IPS DF 4.7 (cell line): ENCODE data around the gene OPRM1.
"Not testable (repeated sequence)": the region's sequence is repeated elsewhere in the genome, so short reads cannot be mapped to it uniquely, and the experiment has no call there.

Source experiments
- DNase-seq: peaks from one replicate; pipeline ENCODE4 v3.0.0-alpha.2; 2013; ENCODE audit warnings: low spot score; ENCODE audit errors: extremely low read depth

OPRM1 gene

DNA sequence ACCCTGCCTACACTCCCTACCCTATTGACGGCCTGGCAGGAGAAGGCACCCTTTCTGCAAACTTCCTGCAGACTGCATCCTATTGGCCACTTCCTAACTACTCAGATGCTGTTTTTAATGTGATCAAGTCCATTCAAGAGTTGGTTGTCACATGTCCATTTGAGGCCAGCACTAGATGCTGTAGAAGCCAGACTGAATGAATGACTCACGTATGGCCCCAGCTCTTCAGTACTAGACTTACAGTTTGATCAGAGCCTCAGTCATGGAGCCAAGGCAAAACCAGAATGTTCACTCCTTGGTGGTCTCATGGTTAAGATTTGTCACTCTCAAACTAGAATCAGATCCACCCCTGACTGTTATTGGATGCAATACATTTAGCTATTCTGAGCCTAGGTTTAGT is 101.7 kb downstream of the OPRM1 start:
- DNase-seq = no peak

DNA sequence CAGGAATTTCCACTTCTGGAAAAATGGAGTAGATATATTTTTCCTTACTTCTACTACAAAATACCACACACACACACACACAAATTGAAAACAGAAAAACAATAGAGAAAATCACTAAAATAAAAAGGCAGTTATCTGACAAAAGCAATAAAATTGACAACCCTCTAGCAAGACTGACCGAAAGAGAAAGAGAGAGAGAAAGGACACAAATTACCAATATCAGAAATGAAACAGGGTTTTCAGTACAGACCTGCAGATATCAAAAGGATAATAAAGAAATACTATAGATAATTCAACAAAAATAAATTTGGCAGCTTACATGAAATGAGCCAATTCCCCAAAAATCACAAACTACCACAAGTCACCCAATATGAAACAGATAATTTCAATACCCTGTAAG is 104.7 kb downstream of the OPRM1 start:
- DNase-seq = no peak

DNA sequence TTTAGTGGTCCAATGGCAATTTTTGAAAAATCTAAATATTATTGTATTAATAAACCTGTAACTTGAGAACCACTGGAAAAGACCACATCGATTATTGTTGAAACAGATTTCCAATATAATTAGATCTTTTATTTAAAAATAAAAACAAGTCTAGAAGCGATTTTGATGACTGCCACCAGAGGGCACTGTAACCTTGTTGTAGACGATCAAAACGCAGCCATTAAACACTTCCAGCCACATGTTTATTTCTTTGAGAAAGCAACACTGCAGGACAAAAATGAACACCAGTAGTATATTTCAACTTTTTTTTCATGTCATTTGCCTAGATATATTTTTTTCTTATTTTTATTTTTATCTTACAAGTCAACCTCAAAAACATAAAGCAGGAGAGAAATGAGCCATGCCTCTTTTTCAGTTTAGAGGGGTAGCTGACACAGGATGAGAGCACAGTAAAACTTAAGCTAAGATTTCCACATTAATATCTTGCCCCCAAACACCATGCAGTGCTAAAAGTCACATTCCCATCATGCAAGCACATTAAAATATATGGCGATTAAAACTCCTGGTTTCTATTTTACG is 115.4 kb downstream of the OPRM1 start:
- no peak for DNase-seq

DNA sequence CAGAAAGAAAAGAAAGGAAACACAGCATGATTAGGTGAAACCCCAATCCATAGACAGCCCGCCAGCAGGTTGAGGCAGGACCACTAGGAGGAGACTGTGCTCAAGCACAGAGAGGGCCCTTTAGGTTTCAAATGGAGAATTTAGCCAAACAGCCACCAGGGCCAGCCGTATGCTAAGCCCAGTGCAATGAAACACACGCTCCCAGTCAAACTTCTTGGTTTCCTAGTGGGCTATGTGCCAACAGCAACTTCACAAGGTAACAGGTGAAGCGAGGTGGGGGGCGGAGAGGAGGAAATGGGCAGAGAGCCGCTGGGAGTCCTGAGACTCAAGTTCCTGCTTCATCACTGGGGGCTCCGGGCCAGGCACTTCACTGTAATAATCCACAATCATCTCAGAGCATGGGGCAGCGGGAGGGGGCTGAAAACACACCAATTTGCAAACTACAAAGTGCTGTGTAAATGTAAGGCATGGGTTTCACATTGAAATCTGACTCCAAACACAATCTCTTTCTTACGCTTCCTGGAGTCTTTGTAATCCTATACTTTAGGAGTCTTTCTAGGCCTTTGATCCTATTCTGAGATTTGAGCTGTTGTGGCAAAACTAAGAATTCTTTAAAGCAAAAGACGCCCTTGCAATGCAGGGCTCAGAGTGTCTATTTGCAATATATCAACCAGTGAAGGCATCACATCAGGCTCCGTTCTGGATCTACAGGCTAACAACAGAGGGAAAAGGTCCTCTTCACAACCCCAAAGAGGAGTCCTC is 117.3 kb downstream of the OPRM1 start:
- no peak for DNase-seq

DNA sequence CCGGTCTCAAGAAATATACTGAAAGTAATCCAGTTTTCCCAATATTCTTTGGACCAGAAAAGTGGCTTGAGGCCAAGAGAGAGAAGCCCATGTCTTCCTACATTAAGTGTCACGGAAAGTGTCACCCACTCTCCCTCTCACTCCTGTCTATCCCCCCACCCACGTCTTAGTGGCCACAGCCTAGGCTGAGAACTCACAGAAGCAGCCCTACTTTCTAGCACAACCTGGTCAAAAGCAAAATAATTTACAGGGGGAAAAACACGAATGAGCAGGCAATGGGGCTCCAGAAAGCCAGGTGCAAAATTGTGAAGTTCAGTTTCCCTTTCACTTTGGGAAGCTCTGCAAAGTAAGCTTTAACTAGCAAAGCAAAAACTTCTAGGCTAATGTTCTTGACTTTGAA is 118.0 kb downstream of the OPRM1 start:
- no peak for DNase-seq

DNA sequence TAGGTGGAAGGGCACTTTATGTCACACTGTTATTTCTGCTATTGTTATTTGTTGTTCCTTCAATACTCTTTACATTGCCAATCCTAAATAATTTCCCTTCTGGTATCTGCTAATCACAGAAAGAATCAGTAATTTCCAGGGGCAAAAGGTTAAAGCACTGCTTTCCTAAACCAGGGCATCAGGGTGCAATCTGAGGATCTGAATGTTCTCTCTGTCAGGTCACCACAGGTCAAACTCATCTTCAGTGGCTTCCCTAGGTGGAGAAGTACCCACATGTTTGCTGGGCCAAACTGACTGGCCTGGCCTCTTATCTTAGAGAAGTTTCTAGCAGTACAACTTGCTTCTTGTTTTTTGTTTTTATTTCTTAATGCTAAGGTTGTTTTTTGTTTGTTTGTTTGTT is 118.7 kb downstream of the OPRM1 start:
- DNase-seq = no peak

DNA sequence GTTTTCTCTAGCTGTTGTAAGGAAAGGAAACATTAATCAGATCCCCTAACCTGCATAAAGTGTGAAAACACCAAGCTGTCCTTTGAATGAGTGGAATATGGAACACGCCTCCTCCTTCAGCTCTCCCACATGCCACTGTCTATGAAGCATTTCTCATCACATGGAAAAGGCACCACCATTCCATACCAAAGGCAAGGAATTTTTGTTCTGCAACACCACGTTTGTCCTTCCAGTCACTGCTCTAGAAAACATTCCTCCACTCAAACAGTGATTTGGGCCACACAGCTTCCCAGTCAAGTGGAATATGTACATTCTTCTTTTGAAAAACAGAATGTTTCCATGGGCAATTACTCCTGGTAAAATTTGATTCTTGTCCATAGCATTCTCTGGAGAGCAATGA is 120.1 kb downstream of the OPRM1 start:
- no peak for DNase-seq

DNA sequence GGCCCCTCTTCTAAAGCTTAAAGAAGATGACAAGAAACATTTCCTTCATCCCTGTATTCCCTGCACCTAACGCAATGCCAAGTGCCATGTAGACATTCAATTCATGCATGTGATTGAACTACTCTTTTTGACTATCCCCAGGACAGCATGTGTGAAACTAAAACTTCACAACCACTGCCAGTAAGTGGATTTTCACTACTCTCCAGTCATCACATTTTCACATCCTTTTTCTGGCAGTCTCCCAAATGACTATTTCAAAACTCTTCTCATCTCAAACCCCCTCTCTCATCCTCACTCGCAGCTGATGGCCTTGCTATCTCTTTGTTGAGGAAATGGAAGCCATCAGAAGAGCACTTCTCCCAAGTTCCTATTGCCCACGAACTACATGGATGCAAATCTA is 122.6 kb downstream of the OPRM1 start:
- no peak for DNase-seq

DNA sequence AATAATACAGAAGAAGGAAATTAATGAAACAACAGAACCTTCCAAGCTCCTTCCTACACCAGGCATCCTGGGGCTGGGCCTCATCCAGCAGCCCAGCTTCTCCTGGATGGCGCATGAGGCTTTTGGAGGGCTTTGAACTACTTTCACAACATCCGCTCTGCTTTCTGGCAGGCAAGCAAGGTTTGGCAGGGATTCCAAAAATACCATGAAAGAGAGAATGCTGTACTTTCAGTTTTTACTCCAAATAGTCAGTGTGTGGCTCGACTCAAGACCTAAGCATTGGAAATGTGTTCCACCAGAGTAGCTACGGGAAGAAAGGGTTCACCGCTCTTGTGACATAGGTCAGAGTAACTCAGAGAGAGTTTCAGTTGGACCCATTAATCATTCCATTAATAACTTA is 125.4 kb downstream of the OPRM1 start:
- no peak for DNase-seq

DNA sequence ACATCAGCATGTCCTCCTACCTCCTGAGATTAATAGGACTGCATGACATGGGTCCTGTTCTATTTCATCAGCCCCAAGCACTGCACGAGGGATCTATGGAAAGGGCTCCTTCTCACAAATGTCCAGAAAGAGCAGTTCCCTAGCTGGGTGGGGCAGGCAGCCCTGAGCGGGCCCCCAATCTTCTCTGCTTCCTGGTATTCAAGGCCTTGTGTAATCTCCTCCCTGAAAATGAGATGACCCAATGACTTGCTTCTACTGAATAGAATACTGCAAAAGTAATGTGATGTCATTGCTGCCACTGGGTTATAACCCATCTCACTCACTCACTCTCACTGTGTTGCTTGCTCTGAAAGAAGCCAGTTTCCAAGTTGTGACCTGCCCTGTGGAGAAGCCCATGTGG is 126.4 kb downstream of the OPRM1 start:
- DNase-seq = no peak

DNA sequence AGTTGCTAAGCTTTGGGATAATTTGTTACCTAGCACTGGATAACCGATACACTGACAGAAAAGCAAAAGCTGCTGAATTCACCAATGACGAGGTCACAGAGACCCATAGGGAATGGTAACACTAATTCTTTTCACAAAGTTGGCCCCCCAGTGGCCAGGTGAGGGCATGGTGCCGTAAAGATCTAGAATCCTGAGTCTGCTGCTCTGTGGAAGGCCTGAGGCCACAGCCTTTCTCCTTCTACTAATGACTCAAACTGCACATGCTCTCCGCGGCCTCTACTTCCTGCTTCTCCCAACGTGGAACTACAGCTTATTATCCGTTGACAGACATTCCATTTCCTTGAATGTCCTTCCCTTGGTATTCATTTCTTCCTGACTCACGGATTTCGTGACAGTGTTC is 127.1 kb downstream of the OPRM1 start:
- DNase-seq = no peak

DNA sequence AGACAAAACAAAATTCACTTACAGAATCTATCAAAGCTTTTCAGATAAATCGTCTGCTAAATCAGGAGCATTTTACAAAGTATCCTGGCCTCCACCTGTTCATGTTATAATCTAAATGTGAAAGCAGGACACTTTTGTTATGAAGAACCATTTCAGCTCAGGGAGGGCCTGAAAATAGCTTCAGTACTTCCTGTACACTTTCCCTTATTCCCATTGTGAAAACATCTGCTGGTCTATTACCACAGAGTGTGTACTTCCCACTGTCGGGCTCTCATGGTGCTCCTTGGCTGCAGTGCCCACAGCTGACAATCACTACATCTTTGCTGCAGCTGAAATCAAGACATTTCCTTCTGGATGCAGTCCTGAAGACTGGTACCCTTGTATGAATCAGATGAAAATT is 128.1 kb downstream of the OPRM1 start:
- no peak for DNase-seq

DNA sequence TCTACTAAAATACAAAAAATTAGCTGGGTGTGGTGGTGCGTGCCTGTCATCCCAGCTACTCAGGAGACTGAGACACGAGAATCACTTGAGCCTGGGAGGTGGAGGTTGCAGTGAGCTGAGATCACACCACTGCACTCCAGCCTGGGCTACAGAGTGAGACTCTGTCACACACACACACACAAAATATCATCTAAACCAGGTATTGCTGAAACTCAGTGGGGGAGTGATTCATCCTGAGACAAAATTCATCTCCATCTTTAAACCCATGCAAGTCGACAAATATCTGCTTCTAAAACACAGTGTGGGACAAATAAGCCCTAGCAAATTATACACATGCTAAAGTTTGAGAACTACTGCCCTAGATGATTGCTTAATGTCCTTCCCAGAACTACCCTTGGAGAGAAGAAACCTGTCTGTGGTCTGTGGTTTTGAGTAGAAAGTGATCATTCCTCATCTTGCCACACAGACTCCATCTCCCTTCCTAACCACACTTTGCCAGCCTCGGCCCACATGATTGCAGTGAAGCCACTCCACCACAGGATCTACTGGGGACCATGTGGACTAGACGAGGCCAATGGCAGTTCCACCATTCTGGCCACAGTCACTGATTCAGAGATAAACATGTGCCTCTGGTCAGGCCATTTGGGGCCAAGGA is 130.3 kb downstream of the OPRM1 start:
- DNase-seq = no peak

DNA sequence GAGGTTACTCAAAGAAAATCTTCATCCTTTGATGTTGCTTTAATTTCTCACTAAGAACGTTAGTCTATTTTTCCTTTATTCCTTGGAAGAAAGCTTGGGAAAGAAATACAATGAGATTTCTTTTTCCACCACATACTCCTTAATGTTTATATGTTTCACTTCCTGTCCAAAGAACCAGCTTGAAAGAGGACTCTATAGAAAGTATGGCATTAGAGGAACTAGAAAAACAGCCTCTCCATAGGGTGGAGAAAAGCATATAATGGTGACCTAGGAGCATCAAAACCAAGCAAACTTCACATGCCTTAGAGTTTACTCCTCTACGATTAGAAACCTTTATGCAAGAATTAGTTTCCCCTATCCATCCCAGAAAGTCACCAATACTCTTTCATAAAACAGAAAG is 131.1 kb downstream of the OPRM1 start:
- DNase-seq = no peak

DNA sequence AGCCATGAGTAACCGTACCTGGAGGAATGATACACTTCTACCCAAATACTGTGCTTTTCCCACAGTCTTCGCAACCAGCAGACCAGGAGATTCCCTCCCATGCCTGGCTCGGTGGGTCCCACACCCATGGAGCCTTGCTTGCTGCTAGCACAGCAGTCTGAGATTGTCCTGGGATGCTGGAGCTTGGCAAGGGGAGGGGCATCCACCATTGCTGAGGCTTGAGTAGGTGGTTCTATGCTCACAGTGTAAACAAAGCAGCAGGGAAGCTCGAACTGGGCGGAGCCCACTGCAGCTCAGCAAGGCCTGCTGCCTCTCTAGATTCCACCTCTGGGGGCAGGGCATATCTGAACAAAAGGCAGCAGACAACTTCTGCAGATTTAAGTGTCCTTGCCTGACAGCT is 133.4 kb downstream of the OPRM1 start:
- not testable (repeated sequence) for DNase-seq

DNA sequence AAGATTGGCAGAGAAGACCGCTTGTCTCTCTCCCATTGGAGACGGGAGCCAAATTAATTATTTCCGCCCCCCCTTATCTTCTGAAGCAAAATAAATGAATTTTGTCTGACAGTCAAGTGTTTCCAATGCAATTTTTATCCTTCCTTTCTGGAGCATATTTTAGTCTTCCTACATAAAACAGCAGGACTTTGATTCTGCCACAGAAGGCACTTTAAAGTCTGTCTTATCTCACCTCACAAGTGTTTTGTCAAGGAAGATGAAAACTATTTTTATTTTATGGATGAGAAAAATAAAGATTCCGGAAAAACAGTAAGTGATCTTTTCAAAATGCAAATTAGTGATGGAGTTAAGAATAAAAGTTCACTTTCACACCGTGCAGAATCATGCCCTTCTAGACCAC is 140.4 kb downstream of the OPRM1 start:
- no peak for DNase-seq

DNA sequence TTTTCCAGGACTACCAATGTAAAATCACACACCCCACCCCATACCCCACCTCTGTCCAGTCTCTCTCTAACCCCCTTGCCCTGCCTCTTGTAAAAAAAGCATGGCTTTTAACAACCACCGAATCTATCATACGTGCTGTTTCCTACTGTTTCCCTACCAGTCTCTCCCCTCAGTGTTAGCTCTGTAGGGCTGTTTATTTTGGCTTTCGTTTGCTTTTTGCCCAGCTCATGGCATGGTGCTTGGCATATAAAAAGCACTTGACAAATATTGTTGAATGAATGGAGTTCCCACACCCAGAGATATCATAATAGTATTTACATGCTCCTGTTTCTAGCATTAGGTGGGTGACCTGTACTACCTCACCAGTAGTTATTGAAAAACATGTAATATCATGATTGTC is 148.2 kb downstream of the OPRM1 start:
- no peak for DNase-seq

DNA sequence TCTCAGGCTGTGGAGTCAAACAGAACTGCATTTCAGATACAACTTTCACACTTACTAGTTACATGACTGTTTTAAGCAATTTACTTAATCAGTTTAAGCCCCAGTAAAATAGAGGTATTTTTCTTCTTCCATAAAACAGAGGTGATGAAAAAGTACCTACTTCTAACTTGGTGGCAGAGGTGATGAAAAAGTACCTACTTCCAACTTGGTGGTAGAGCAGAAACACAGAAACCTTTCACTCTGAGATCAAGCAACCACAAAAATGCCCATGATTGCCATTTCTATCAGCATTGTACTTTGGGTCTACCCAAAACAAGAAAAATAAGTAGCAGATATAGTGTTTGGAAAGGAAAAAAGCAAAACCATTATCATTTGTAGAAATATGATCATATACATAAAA is 148.7 kb downstream of the OPRM1 start:
- no peak for DNase-seq

DNA sequence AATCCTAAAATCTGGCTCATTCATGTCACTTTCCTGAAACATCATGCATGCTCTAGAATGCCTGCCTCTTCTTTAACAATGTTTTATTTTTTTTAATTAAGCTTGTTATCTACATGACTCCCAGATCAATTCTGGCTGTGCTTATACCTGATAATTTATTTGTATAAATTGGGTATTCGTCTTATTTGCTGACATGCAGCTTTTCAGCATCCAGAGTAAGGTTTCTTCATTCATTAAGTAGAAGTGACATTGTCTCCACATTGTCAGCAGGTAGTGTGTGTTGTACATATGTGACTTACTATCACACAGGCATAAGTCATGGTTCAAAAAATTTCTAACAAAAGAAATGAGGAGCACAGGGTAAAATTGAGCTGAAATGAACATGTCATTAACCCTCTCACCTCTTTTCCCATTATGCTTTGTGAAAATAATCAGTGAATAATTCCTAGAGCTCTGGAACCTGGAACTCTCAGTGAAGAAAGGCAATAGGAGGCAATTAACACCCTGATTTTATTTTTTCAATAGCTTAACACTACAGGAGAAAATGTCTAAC is 157.4 kb downstream of the OPRM1 start:
- no peak for DNase-seq

DNA sequence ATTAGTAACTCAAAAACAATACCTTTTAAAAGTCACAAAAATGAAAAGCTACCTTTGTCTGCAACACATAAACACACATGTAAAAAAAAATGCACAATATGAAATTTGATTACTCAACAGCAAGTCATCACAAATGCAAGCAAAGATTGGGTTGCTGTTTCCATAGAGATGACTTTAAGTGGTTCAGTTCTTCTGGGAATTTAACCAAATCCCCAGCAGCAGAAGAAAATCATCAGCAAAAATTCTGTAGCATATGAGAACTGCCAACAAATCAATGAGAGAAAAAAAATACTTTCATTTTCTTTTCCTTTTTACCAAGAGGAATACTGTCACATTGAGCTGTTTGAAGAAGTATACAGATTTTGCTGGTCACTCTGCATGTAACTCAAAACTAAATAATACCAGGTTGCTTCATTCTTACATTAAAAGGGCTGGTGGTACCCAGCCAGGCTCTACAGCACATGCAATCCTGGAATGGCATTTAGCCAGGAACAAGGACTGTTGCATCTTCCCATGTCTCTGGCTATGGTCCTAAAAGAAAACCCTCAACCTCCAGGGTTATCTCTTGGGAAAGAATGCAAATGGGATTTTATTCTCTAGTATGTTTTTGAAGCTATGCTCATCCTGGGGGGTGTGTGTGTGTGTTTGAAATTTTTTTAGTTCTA is 158.3 kb downstream of the OPRM1 start:
- DNase-seq = no peak

DNA sequence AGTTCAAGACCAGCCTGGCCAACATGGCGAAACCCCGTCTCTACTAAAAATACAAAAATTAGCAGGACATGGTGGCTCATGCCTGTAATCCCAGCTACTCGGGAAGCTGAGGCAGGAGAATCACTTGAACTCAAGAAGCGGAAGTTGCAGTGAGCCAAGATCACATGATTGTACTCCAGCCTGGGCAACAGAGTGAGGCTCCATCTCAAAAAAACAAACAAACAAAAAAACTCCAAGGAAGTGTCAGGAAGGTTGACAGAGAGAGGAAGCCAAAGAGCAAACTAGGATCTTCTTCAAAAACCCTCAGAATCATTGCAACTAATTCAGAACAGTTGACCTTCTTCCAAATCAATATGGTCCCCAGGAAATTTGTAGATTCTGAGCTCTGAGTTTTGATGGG is 162.6 kb downstream of the OPRM1 start:
- DNase-seq = not testable (repeated sequence)

DNA sequence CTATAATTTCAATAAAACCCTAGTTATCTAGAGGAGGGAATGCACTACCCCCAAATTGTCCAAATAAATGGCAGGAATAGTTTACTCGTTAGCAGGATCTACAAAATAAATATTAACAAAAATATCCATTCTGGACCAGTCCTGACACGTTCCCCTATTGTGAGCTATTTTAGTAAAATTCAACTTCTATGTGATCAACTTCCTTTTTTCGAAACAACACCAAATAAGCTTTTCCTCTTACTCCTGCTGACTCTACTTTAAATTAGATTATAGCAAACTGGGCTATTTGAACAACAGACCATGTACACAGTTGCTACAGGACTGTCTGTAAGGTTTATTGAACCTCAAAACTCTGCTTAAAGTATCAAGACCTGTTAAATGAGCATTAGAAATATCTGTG is 163.3 kb downstream of the OPRM1 start:
- DNase-seq = no peak
